ENCODE measurements around the gene HYI.
A peak's percentile ranks its signal among the peaks of the same experiment; 100 is the strongest.
"Not testable (repeated sequence)": the region's sequence is repeated elsewhere in the genome, so short reads cannot be mapped to it uniquely, and the experiment has no call there.

Gene HYI

GRCh38 chr1:43481491-43481890, 27.8 kb upstream of the HYI start:
- Histone ChIP-seq H3K4me3 (ENCODE audit: low read length) (no peak overlapping the region), H3K27ac (ENCODE audit: low read depth, low read length) (no peak overlapping the region), H3K36me3 (ENCODE audit: insufficient read depth, low read length) (no peaks in the 10 kb centered on the region), H3K4me1 (ENCODE audit: insufficient read depth, low read length) (no peaks in the 10 kb centered on the region; the same call in 1 of the 2 replicates), H3K27me3 (ENCODE audit: insufficient read depth, low read length) (no peaks in the 10 kb centered on the region), H3K9ac (ENCODE audit: low read depth, low read length) (no peak overlapping the region), H3K9me3 (ENCODE audit: insufficient read depth, low read depth, low read length) (0 out of 2 replicates have a peak, but pooled peaks cover 2% of the 10 kb centered on the region)
- WGBS = 100% methylated on average over 1 of the region's 2 CpGs

DNA sequence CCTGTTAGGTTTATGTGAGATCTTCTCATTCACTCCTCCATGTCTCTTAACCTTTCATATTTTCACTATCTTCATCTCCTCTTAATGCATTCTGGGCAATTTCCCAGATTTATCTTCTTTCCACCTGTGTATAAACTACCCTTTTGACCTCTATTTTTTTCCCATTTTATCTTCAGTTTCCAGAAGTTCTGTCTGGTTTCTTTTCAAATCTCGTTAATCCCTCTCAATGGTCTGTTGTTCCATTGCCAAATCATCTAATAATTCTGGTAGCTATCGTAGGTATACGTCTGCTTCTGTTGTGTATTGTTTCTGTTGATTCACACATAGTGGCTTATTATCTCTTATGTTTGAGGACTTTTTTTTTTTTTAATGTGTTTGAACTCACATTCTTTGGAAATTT, 25.7 kb upstream of the HYI start:
- WGBS = 84% methylated on average over 3 of the region's 3 CpGs
- Histone ChIP-seq H3K9me3 (ENCODE audit: insufficient read depth, low read depth, low read length) (no peaks in the 10 kb centered on the region), H3K4me1 (ENCODE audit: insufficient read depth, low read length) (peaks cover 2% of the 10 kb centered on the region; the same call in 1 of the 2 replicates), H3K36me3 (ENCODE audit: insufficient read depth, low read length) (no peaks in the 10 kb centered on the region), H3K9ac (ENCODE audit: low read depth, low read length) (no peak overlapping the region), H3K27ac (ENCODE audit: low read depth, low read length) (no peak overlapping the region), H3K27me3 (ENCODE audit: insufficient read depth, low read length) (no peaks in the 10 kb centered on the region), H3K4me3 (ENCODE audit: low read length) (no peak overlapping the region)

DNA sequence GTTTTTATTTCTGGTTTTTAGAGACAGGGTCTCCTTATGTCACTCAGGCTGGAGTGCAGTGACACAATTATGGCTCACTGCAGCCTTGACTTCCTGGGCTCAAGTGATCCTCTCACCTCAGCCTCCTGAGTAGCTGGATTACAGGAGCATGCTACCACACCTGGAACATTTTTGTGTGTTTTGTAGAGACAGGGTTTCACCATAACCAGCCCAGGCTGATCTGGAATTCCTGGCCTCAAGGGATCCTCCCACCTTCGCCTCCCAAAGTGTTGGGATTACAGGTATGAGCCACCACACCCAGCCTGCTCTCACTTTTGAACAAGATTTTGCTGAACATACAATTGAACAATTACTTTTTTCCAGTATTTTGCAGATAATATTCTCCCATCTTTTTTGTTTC, 24.0 kb upstream of the HYI start:
- Histone ChIP-seq H3K4me1 (ENCODE audit: insufficient read depth, low read length) (peaks cover 7% of the 10 kb centered on the region; the same call in 1 of the 2 replicates), H3K9me3 (ENCODE audit: insufficient read depth, low read depth, low read length) (no peaks in the 10 kb centered on the region), H3K4me3 (ENCODE audit: low read length) (no peak overlapping the region), H3K36me3 (ENCODE audit: insufficient read depth, low read length) (no peaks in the 10 kb centered on the region), H3K27ac (ENCODE audit: low read depth, low read length) (no peak overlapping the region), H3K27me3 (ENCODE audit: insufficient read depth, low read length) (no peaks in the 10 kb centered on the region), H3K9ac (ENCODE audit: low read depth, low read length) (no peak overlapping the region)
- 88% methylated on average over 1 of the region's 1 CpG for WGBS

DNA sequence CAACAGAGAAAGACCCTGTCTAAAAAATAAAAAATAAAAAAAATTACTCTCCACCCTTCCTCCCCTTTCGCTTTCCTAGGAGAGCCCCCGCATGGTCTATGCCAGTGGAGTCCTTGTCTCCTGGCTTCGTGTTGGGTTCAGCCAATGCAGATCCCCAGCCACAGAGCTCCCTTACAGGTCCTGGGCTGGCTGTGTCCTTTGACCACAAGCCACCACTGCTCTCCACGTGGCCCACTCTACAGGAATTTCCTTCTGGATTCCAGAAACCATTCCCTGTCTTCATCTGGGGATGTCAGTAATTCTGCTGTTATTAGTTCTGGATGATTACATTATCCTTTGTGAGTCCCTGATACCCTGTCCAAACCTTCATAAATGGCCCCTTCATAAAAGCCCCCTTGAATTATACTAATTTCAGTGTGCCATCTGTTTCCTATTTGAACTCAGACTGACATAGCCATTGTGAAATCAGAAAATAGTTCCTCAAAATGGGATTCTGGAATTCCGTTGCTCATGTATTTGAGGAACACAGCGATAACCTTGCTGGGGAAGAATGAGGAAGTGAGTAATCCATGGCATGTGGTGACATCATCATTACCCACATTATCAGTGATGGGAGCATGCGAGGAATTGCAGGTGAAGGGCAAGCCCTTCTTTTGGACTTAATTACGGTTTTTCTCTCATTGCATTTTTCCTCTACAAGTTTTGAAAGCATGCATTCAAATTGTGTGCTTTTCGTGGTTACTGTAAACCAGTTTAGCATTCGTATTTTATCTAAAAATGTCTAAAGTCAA, 22.1 kb upstream of the HYI start:
- H3K27ac ChIP-seq (ENCODE audit: low read depth, low read length); H3K9me3 ChIP-seq (ENCODE audit: insufficient read depth, low read depth, low read length); H3K4me3 ChIP-seq (ENCODE audit: low read length); H3K36me3 ChIP-seq (ENCODE audit: insufficient read depth, low read length); H3K27me3 ChIP-seq (ENCODE audit: insufficient read depth, low read length); H3K9ac ChIP-seq (ENCODE audit: low read depth, low read length): not testable (repeated sequence)
- WGBS = 80% methylated on average over 8 of the region's 10 CpGs
- H3K4me1 ChIP-seq (ENCODE audit: insufficient read depth, low read length) = peaks cover 15% of the 10 kb centered on the region; the same call in 1 of the 2 replicates

DNA sequence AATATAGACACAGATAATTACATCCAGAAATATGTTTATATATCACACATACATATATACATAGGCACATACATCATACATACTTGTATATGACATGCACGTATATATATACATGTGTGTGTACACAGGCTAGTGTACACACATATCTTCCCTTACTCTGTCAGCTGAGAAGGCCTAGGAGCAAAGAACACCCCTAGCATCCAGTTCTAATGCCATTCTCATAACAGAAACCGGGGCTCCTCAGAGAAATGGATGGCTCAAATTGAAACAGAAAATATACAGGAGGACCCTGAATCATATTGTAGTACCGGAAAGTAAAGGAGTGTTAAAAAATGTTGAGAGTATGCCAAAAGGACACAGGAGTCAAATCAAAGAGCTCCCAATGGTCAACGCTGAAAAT, 19.7 kb upstream of the HYI start:
- 99% methylated on average over 2 of the region's 4 CpGs for WGBS
- no peaks in the 10 kb centered on the region for H3K27me3 ChIP-seq (ENCODE audit: insufficient read depth, low read length)
- H3K27ac ChIP-seq (ENCODE audit: low read depth, low read length) = no peak overlapping the region
- H3K9ac ChIP-seq (ENCODE audit: low read depth, low read length) = no peak overlapping the region; the same call in 1 of the 2 replicates
- H3K9me3 ChIP-seq (ENCODE audit: insufficient read depth, low read depth, low read length) = no peaks in the 10 kb centered on the region
- peaks cover 15% of the 10 kb centered on the region; the same call in 1 of the 2 replicates for H3K4me1 ChIP-seq (ENCODE audit: insufficient read depth, low read length)
- no peak overlapping the region for H3K4me3 ChIP-seq (ENCODE audit: low read length)
- no peaks in the 10 kb centered on the region for H3K36me3 ChIP-seq (ENCODE audit: insufficient read depth, low read length)

- not testable (repeated sequence) for H3K4me3 ChIP-seq (ENCODE audit: low read length); H3K9me3 ChIP-seq (ENCODE audit: insufficient read depth, low read depth, low read length); H3K36me3 ChIP-seq (ENCODE audit: insufficient read depth, low read length); H3K27me3 ChIP-seq (ENCODE audit: insufficient read depth, low read length)
- peak overlapping the region; percentile 68 for H3K27ac ChIP-seq (ENCODE audit: low read depth, low read length)
- H3K9ac ChIP-seq (ENCODE audit: low read depth, low read length) = peak overlapping the region; percentile 48; the same call in 1 of the 2 replicates
- peaks cover 15% of the 10 kb centered on the region; the same call in 1 of the 2 replicates for H3K4me1 ChIP-seq (ENCODE audit: insufficient read depth, low read length)
- 78% methylated on average over 4 of the region's 6 CpGs for WGBS
Observed at GRCh38 chr1:43472463-43473151, 18.9 kb upstream of the HYI start.

DNA sequence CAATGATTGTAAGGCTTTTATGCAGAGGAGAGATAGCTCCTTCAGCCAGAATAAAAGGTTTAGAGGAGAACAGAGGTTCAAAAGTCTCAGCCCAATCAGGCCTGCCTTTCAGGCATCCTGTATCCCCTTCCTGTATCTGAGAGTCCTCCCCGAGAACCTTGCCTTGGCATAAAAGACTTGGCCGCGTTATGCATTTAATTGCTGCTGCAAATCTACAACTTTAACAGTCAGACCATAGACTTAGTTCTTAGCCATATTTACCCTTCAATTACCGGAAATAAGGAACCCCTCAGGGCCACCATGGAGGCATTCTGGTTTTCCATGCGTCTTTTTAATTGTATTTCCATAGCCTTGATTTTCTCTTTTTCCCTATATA, 18.3 kb upstream of the HYI start:
- Histone ChIP-seq H3K27ac (ENCODE audit: low read depth, low read length) (peak overlapping the region; percentile 15; the same call in 1 of the 2 replicates), H3K9ac (ENCODE audit: low read depth, low read length) (peak overlapping the region; percentile 30; the same call in 1 of the 2 replicates)

GRCh38 chr1:43469932-43470331, 16.2 kb upstream of the HYI start:
- H3K36me3 ChIP-seq (ENCODE audit: insufficient read depth, low read length) = no peaks in the 10 kb centered on the region
- no peak overlapping the region for H3K27ac ChIP-seq (ENCODE audit: low read depth, low read length)
- peaks cover 12% of the 10 kb centered on the region; the same call in 1 of the 2 replicates for H3K4me1 ChIP-seq (ENCODE audit: insufficient read depth, low read length)
- H3K27me3 ChIP-seq (ENCODE audit: insufficient read depth, low read length) = no peaks in the 10 kb centered on the region
- no peak overlapping the region for H3K4me3 ChIP-seq (ENCODE audit: low read length)
- no peaks in the 10 kb centered on the region for H3K9me3 ChIP-seq (ENCODE audit: insufficient read depth, low read depth, low read length)
- WGBS = 87% methylated on average over 1 of the region's 1 CpG
- H3K9ac ChIP-seq (ENCODE audit: low read depth, low read length) = no peak overlapping the region

More for the DNA sequence above, 18.3 kb upstream of the HYI start:
- no peaks in the 10 kb centered on the region for H3K36me3 ChIP-seq (ENCODE audit: insufficient read depth, low read length)
- H3K27me3 ChIP-seq (ENCODE audit: insufficient read depth, low read length) = no peaks in the 10 kb centered on the region
- WGBS = 88% methylated on average over 5 of the region's 5 CpGs
- no peaks in the 10 kb centered on the region for H3K9me3 ChIP-seq (ENCODE audit: insufficient read depth, low read depth, low read length)
- peaks cover 15% of the 10 kb centered on the region; the same call in 1 of the 2 replicates for H3K4me1 ChIP-seq (ENCODE audit: insufficient read depth, low read length)
- no peak overlapping the region for H3K4me3 ChIP-seq (ENCODE audit: low read length)

GRCh38 chr1:43468414-43468813, 14.7 kb upstream of the HYI start:
- Histone ChIP-seq H3K27me3 (ENCODE audit: insufficient read depth, low read length) (no peaks in the 10 kb centered on the region), H3K4me3 (ENCODE audit: low read length) (no peak overlapping the region), H3K9ac (ENCODE audit: low read depth, low read length) (no peak overlapping the region), H3K4me1 (ENCODE audit: insufficient read depth, low read length) (peaks cover 12% of the 10 kb centered on the region; the same call in 1 of the 2 replicates), H3K36me3 (ENCODE audit: insufficient read depth, low read length) (no peaks in the 10 kb centered on the region), H3K27ac (ENCODE audit: low read depth, low read length) (no peak overlapping the region), H3K9me3 (ENCODE audit: insufficient read depth, low read depth, low read length) (no peaks in the 10 kb centered on the region)
- WGBS = 89% methylated on average over 3 of the region's 3 CpGs

GRCh38 chr1:43466403-43466802, 12.7 kb upstream of the HYI start:
- no peaks in the 10 kb centered on the region for H3K36me3 ChIP-seq (ENCODE audit: insufficient read depth, low read length)
- H3K27ac ChIP-seq (ENCODE audit: low read depth, low read length) = no peak overlapping the region
- no peaks in the 10 kb centered on the region for H3K4me1 ChIP-seq (ENCODE audit: insufficient read depth, low read length)
- WGBS = 91% methylated on average over 2 of the region's 2 CpGs
- no peaks in the 10 kb centered on the region for H3K27me3 ChIP-seq (ENCODE audit: insufficient read depth, low read length)
- H3K4me3 ChIP-seq (ENCODE audit: low read length) = no peak overlapping the region
- no peak overlapping the region for H3K9ac ChIP-seq (ENCODE audit: low read depth, low read length)
- H3K9me3 ChIP-seq (ENCODE audit: insufficient read depth, low read depth, low read length) = no peaks in the 10 kb centered on the region

DNA sequence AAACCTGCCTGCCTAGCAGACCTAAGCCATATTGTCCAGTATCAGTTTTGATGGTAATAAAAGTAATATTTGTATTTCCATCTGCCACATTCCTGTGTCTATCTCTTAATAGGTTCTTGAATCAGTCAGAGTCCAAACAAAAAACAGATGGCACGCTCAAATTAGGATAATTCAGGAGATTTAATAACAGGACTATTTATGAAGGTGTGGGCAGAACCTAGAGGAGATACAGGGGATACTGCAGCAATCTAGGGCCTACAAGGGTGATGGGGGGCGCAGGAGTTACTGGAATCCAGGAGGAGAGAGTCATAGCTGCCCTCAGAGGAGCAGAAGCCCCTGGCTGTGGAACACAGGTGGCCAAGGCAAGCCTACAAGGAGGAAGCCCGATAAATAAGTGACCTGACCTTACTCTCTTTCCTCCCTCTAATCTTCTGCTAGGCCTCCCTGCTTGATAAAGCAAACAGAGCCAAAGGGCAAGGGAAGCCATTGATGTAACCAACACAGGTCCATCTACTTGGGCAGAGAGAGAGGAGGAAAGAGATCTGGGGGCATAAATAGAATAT, 11.9 kb upstream of the HYI start:
- no peak overlapping the region for H3K27ac ChIP-seq (ENCODE audit: low read depth, low read length)
- no peak overlapping the region for H3K9ac ChIP-seq (ENCODE audit: low read depth, low read length)
- H3K27me3 ChIP-seq (ENCODE audit: insufficient read depth, low read length) = no peaks in the 10 kb centered on the region
- WGBS = 81% methylated on average over 3 of the region's 3 CpGs
- no peaks in the 10 kb centered on the region for H3K4me1 ChIP-seq (ENCODE audit: insufficient read depth, low read length)
- no peaks in the 10 kb centered on the region for H3K9me3 ChIP-seq (ENCODE audit: insufficient read depth, low read depth, low read length)
- H3K4me3 ChIP-seq (ENCODE audit: low read length) = no peak overlapping the region
- H3K36me3 ChIP-seq (ENCODE audit: insufficient read depth, low read length) = no peaks in the 10 kb centered on the region
